Upper lobe of right lung (tissue), 1 donor: ENCODE results near the gene TIMM17A. TPM values are rescaled to one million over a fixed set of nuclear protein-coding genes. Genes with fewer than 3 reads are reported as not detected.

Experiments used
- ATAC-seq: fragments of 200-7000 bp; cut with Tn5 transposase; one replicate; pipeline ENCODE4 v1.9.1; 2020; ENCODE audit warnings: mild to moderate bottlenecking, moderate library complexity
- DNase-seq: peaks from one replicate; pipeline ENCODE4 v3.0.0-alpha.2; 2020
- H3K27ac ChIP-seq: fragments of 200-600 bp; one replicate; pipeline ENCODE4 v1.8.0; 2022
- H3K27me3 ChIP-seq: fragments of 200-600 bp; one replicate; pipeline ENCODE4 v1.8.0; 2022; ENCODE audit warnings: mild to moderate bottlenecking
- H3K36me3 ChIP-seq: fragments of 200-600 bp; one replicate; pipeline ENCODE4 v1.8.0; 2022
- H3K4me1 ChIP-seq: fragments of 200-600 bp; one replicate; pipeline ENCODE4 v1.8.0; 2022
- H3K4me3 ChIP-seq: fragments of 200-600 bp; one replicate; pipeline ENCODE4 v1.8.0; 2022; ENCODE audit warnings: mild to moderate bottlenecking
- H3K9me3 ChIP-seq: fragments of 200-600 bp; one replicate; pipeline ENCODE4 v1.8.0; 2022
- CTCF ChIP-seq: fragments of 200-600 bp; IDR thresholded peaks from one replicate; pipeline ENCODE4 v1.8.0; 2022; ENCODE audit warnings: antibody characterized with exemption
- intact Hi-C: fragments of 100-400 bp; cut with DNase I; formaldehyde crosslinking; loops from one replicate; pipeline ENCODE4 v1.11.0; 2022
- total RNA-seq: library from RNA; stranded (reverse); fragmentation: NEBNext Ultra II Directional; extraction: Animal tissue kit (Norgen Biotek cat#: 25700); gene quantifications from one replicate; pipeline ENCODE4 v1.2.1, GENCODE V29; 2021
- donor health status: DM: no; HTN: yes; CAD: no; lungs with severe emphysema.

TIMM17A gene
- total RNA-seq, 1 donor from 2014 or later, result 33.9 TPM

- H3K4me3 ChIP-seq, result no peak overlapping the region
- H3K4me1 ChIP-seq, result no peaks in the 10 kb centered on the region
- TF ChIP-seq CTCF, result no peak
- ATAC-seq, result no peak
- no peak overlapping the region for H3K27ac ChIP-seq
- DNase-seq, result no peak
- no peaks in the 10 kb centered on the region for H3K27me3 ChIP-seq
- no peaks in the 10 kb centered on the region for H3K9me3 ChIP-seq
- intact Hi-C loops, result no loop called here
- H3K36me3 ChIP-seq, result no peaks in the 10 kb centered on the region
Measured at GRCh38 chr1:201925301-201925567, 30.1 kb upstream of the TIMM17A start.

GRCh38 chr1:201925981-201926645 lies 29.2 kb upstream of the TIMM17A start:
- ATAC-seq (no peak), DNase-seq (no peak)
- Histone ChIP-seq H3K4me3 (no peak overlapping the region), H3K27ac (no peak overlapping the region), H3K9me3 (no peaks in the 10 kb centered on the region), H3K4me1 (no peaks in the 10 kb centered on the region), H3K36me3 (no peaks in the 10 kb centered on the region), H3K27me3 (no peaks in the 10 kb centered on the region)
- no peak for TF ChIP-seq CTCF
- intact Hi-C loops, result no loop called here

- intact Hi-C loops, result no loop called here
- TF ChIP-seq CTCF, result no peak
- no peak overlapping the region for H3K4me3 ChIP-seq
- no peak overlapping the region for H3K27ac ChIP-seq
- no peaks in the 10 kb centered on the region for H3K4me1 ChIP-seq
- DNase-seq (no peak), ATAC-seq (no peak)
- no peaks in the 10 kb centered on the region for H3K27me3 ChIP-seq
- H3K36me3 ChIP-seq, result no peaks in the 10 kb centered on the region
- H3K9me3 ChIP-seq, result no peaks in the 10 kb centered on the region
Measured at GRCh38 chr1:201928266-201928665, 27.0 kb upstream of the TIMM17A start.

GRCh38 chr1:201930137-201930536 lies 25.2 kb upstream of the TIMM17A start:
- Histone ChIP-seq H3K36me3 (no peaks in the 10 kb centered on the region), H3K4me3 (no peak overlapping the region), H3K9me3 (no peaks in the 10 kb centered on the region), H3K27ac (no peak overlapping the region), H3K4me1 (no peaks in the 10 kb centered on the region), H3K27me3 (no peaks in the 10 kb centered on the region)
- intact Hi-C loops, result no loop called here
- ATAC-seq, result no peak
- DNase-seq, result no peak
- TF ChIP-seq CTCF, result no peak

- Histone ChIP-seq H3K4me3 (no peak overlapping the region), H3K4me1 (no peaks in the 10 kb centered on the region), H3K36me3 (no peaks in the 10 kb centered on the region), H3K27me3 (no peaks in the 10 kb centered on the region), H3K27ac (no peak overlapping the region), H3K9me3 (no peaks in the 10 kb centered on the region)
- intact Hi-C loops, result no loop called here
- ATAC-seq, result no peak
- DNase-seq, result no peak
- TF ChIP-seq CTCF, result no peak
Measured at GRCh38 chr1:201930803-201931202, 24.5 kb upstream of the TIMM17A start.

- DNase-seq, result no peak
- no peak for ATAC-seq
- intact Hi-C loops, result no loop called here
Measured at GRCh38 chr1:201933840-201934430, 21.4 kb upstream of the TIMM17A start.

More at GRCh38 chr1:201933840-201934430, 21.4 kb upstream of the TIMM17A start:
- no peak overlapping the region for H3K27ac ChIP-seq
- H3K36me3 ChIP-seq, result no peaks in the 10 kb centered on the region
- H3K27me3 ChIP-seq, result no peaks in the 10 kb centered on the region
- H3K4me1 ChIP-seq, result no peaks in the 10 kb centered on the region
- no peak overlapping the region for H3K4me3 ChIP-seq
- no peaks in the 10 kb centered on the region for H3K9me3 ChIP-seq
- no peak for TF ChIP-seq CTCF
